A549 (cell line): ENCODE measurements around the gene NPB. TPM values are rescaled to one million over a fixed set of nuclear protein-coding genes. Genes with fewer than 3 reads are reported as not detected.

Source experiments
- ATAC-seq, 2 experiments: fragments of 200-7000 bp in 1 of 2; fragments of >200 bp in 1 of 2; cut with Nextera tagmentation in 1 of 2; cut with Tn5 transposase in 1 of 2; 3 replicates each; pipeline versions ENCODE4 v1.8.0 to v1.9.1; 2018 to 2020; ENCODE audit warnings: mild to moderate bottlenecking in 1 of 2, moderate library complexity in 1 of 2
- CTCF ChIA-PET: fragments of 300-600 bp; sonication (Branson Sonifier 250); formaldehyde crosslinking; extraction: SDS; loops from one replicate; lab custom pipeline; 2021; ENCODE audit warnings: antibody characterized with exemption, inconsistent platforms; lab: Yijun Ruan, JAX
- POLR2A ChIA-PET: fragments of 350-600 bp; formaldehyde crosslinking; extraction: SDS; loops from one replicate; lab custom pipeline; 2021; ENCODE audit warnings: antibody characterized with exemption, inconsistent platforms; lab: Yijun Ruan, JAX
- DNase-seq, 2 experiments: peaks; one replicate each; pipeline versions ENCODE4 v3.0.0 to v3.0.0-alpha.2; 2011 to 2016; ENCODE audit warnings: low read depth in 1 of 2, low spot score in 1 of 2
- FAIRE-seq: peaks from 2 replicates; lab custom pipeline; 2011; peaks lifted over from hg19 to GRCh38; lab: Jason Lieb, UNC
- H3K27ac ChIP-seq, 2 experiments: fragments of >200 bp; sonication (Bioruptor Twin); formaldehyde crosslinking; 3 replicates each; pipeline ENCODE4 v1.5.1; 2016 to 2017
- H3K4me1 ChIP-seq: fragments of >200 bp; sonication (Bioruptor Twin); formaldehyde crosslinking; 3 replicates; pipeline ENCODE4 v1.6.1; 2016
- H3K4me2 ChIP-seq: fragments of >200 bp; sonication (Bioruptor Twin); formaldehyde crosslinking; 3 replicates; pipeline ENCODE4 v1.6.1; 2016
- H3K4me3 ChIP-seq: fragments of >200 bp; sonication (Bioruptor Twin); formaldehyde crosslinking; 3 replicates; pipeline ENCODE4 v1.5.1; 2016
- H3K9me3 ChIP-seq: fragments of >200 bp; sonication (Bioruptor Twin); formaldehyde crosslinking; 3 replicates; pipeline ENCODE4 v1.6.1; 2016
- BHLHE40 ChIP-seq: IDR thresholded peaks from 2 replicates; pipeline ENCODE4 v1.6.1; 2012; ENCODE audit warnings: low read depth, low read length, inconsistent platforms
- CBX2 ChIP-seq: fragments of 200-600 bp; sonication (generic); IDR thresholded peaks from 2 replicates; pipeline ENCODE4 v1.6.1; 2016; ENCODE audit warnings: low read depth, mild to moderate bottlenecking, borderline replicate concordance
- CBX8 ChIP-seq: fragments of 200-600 bp; sonication (generic); IDR thresholded peaks from 2 replicates; pipeline ENCODE4 v1.6.1; 2016
- CEBPB ChIP-seq, 2 experiments: fragments of >200 bp in 1 of 2; sonication (Bioruptor Twin) in 1 of 2; formaldehyde crosslinking in 1 of 2; IDR thresholded peaks; 2 replicates each; pipeline ENCODE4 v1.6.1; 2012 to 2016
- CHD4 ChIP-seq: fragments of 200-600 bp; sonication (generic); IDR thresholded peaks from 2 replicates; pipeline ENCODE4 v1.6.1; 2016; ENCODE audit warnings: antibody characterized with exemption, mild to moderate bottlenecking, borderline replicate concordance
- EHF ChIP-seq: fragments of 250-450 bp; sonication (Bioruptor Pico); IDR thresholded peaks from 2 replicates; pipeline ENCODE4 v1.5.0; 2020; ENCODE audit warnings: mild to moderate bottlenecking
- EHMT2 ChIP-seq: fragments of 200-600 bp; sonication (generic); IDR thresholded peaks from 2 replicates; pipeline ENCODE4 v1.6.1; 2016; ENCODE audit warnings: antibody characterized with exemption, low read depth, mild to moderate bottlenecking, moderate library complexity
- GATA3 ChIP-seq: IDR thresholded peaks from 2 replicates; pipeline ENCODE4 v1.6.1; 2012; ENCODE audit warnings: borderline replicate concordance
- HOXA7 ChIP-seq: fragments of 250-450 bp; sonication (Bioruptor Pico); IDR thresholded peaks from 2 replicates; pipeline ENCODE4 v1.5.0; 2020; ENCODE audit warnings: mild to moderate bottlenecking, moderate library complexity
- HOXB5 ChIP-seq: fragments of 250-450 bp; sonication (Bioruptor Pico); IDR thresholded peaks from 2 replicates; pipeline ENCODE4 v1.5.0; 2020; ENCODE audit warnings: mild to moderate bottlenecking, moderate library complexity
- JUNB ChIP-seq: fragments of >200 bp; sonication (Bioruptor Twin); formaldehyde crosslinking; IDR thresholded peaks from 2 replicates; pipeline ENCODE4 v1.6.1; 2016
- KDM5A ChIP-seq: fragments of 200-600 bp; sonication (generic); IDR thresholded peaks from 2 replicates; pipeline ENCODE4 v1.6.1; 2016; ENCODE audit warnings: antibody characterized with exemption, mild to moderate bottlenecking
- MYC ChIP-seq: IDR thresholded peaks from 2 replicates; pipeline ENCODE4 v1.6.1; 2012; ENCODE audit warnings: mild to moderate bottlenecking, inconsistent platforms, low read length, improper control_type of control experiment, borderline replicate concordance
- NFE2L2 ChIP-seq: fragments of 150-350 bp; conservative IDR thresholded peaks from 2 replicates; pipeline ENCODE4 v1.6.1; 2014; ENCODE audit warnings: low read length
- NPAS2 ChIP-seq: fragments of 250-450 bp; sonication (Bioruptor Pico); IDR thresholded peaks from 2 replicates; pipeline ENCODE4 v1.8.0; 2022; ENCODE audit warnings: mild to moderate bottlenecking, moderate library complexity, borderline replicate concordance
- POLR2A ChIP-seq: IDR thresholded peaks from 2 replicates; pipeline ENCODE4 v1.6.1; 2012; ENCODE audit warnings: mild to moderate bottlenecking, low read length
- RAD21 ChIP-seq, 2 experiments: fragments of >200 bp in 1 of 2; sonication (Bioruptor Twin) in 1 of 2; formaldehyde crosslinking in 1 of 2; IDR thresholded peaks in 1 of 2; conservative IDR thresholded peaks in 1 of 2; 2 replicates in 1 of 2; 3 replicates in 1 of 2; pipeline ENCODE4 v1.6.1; 2012 to 2018; ENCODE audit warnings: inconsistent platforms in 1 of 2
- RFX5 ChIP-seq: fragments of 450-650 bp; IDR thresholded peaks from 2 replicates; pipeline ENCODE4 v1.7.1; 2014; ENCODE audit warnings: antibody characterized with exemption, mild to moderate bottlenecking, moderate library complexity
- RNF2 ChIP-seq: fragments of 200-600 bp; sonication (generic); IDR thresholded peaks from 2 replicates; pipeline ENCODE4 v1.6.1; 2016; ENCODE audit warnings: low read depth, mild to moderate bottlenecking, antibody characterized with exemption, moderate library complexity, borderline replicate concordance
- SMC3 ChIP-seq: fragments of >200 bp; sonication (Bioruptor Twin); formaldehyde crosslinking; IDR thresholded peaks from 3 replicates; pipeline ENCODE4 v1.6.1; 2018; ENCODE audit warnings: inconsistent platforms
- ZNF302 ChIP-seq: fragments of 250-450 bp; sonication (Bioruptor Pico); IDR thresholded peaks from 2 replicates; pipeline ENCODE4 v1.9.0; 2021; ENCODE audit warnings: inconsistent platforms, mild to moderate bottlenecking, moderate library complexity
- WGBS: methylation state at CpG from one replicate; pipeline ENCODE4 v1.1.6; 2017; ENCODE audit errors: missing lambda C conversion rate; 5-methylcytosine and 5-hydroxymethylcytosine counted together
- polyA plus RNA-seq, 4 experiments: library from polyadenylated mRNA; depleted of rRNA in 3 of 4; stranded (reverse); fragments of >200 nt; fragmentation: RNase III in 1 of 4; extraction: RNeasy Plus Mini Kit Qiagen cat#74134 plus additional on column Dnase treatment in 1 of 4; gene quantifications; 2 replicates in 3 of 4; 3 replicates in 1 of 4; pipeline ENCODE4 v1.2.3, GENCODE V29; 2011 to 2017
- TF ChIP-seq, protein P1 (sequence below): fragments of >200 bp; sonication (Bioruptor Twin); formaldehyde crosslinking; IDR thresholded peaks from 3 replicates; pipeline ENCODE4 v1.6.1; 2016
- TF ChIP-seq, protein P2 (sequence below): fragments of >200 bp; sonication (Bioruptor Twin); formaldehyde crosslinking; IDR thresholded peaks from 3 replicates; pipeline ENCODE4 v1.5.1; 2016
- TF ChIP-seq, protein P3 (sequence below): fragments of 150-350 bp; IDR thresholded peaks from 2 replicates; pipeline ENCODE4 v1.6.1; 2014; ENCODE audit warnings: low read depth, mild to moderate bottlenecking, low read length
- TF ChIP-seq, protein P4 (sequence below): fragments of 250-450 bp; sonication (Bioruptor Pico); IDR thresholded peaks from 2 replicates; pipeline ENCODE4 v1.5.0; 2020; ENCODE audit warnings: low read depth, mild to moderate bottlenecking, moderate library complexity
- TF ChIP-seq, protein P5 (sequence below): IDR thresholded peaks from 2 replicates; pipeline ENCODE4 v1.6.1; 2012

NPB gene
- polyA plus RNA-seq, 2 of the 4 experiments (the other 2 are of a cell fraction), result 0.41 to 0.45 TPM

DNA sequence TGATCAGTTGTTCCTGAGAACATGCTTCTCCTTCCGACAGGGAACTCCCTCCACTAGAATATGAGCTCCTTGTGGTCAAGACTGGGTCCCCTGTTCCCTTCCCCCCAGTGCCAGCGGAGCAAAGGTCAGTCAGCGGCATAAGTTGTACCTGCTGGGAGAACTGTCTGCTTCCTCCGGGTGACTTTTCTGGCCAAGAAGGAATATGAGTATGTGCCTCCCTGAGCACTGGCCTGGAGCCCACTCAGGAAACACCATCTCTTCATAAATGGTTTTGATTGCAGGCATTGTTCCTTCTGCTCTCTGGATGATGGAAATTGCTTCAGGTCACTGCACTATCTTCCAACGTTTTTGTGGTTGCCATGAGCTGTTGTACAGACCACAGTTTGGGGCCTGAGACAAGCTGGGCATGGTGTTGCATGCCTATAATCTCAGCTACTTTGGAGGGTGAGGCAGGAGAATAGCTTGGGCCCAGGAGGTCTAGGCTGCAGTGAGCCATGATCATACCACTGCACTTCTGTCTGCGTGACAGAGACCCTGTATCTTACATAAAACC, 38.8 kb upstream of the NPB start:
- POLR2A ChIA-PET, result no interaction called here
- CTCF ChIA-PET, result interaction anchor here (0.9 to 2.4 kb wide), 5 partner anchors 8 to 139 kb away, joined by 3 to 7 read pairs (median 3); no protein-coding TSS in a partner anchor
- WGBS, result 68% methylated on average over 6 of the region's 6 CpGs
- Histone ChIP-seq H3K4me2 (peak overlapping the region; percentile 89), H3K9me3 (no peaks in the 10 kb centered on the region), H3K4me1 (peaks cover 54% of the 10 kb centered on the region), H3K4me3 (no peak overlapping the region), H3K27ac (no peak overlapping the region)
- FAIRE-seq, result no peak
- DNase-seq, result no peak
- no peak for ATAC-seq
- TF ChIP-seq CEBPB (IDR thresholded peaks at IDR 0.05) (no peak), CBX8 (no peak), CBX2 (no peak), KDM5A (no peak), CHD4 (no peak), NFE2L2 (no peak), EHF (no peak), SMC3 (no peak), HOXB5 (CRISPR knock-in tag) (no peak), NPAS2 (CRISPR knock-in tag) (no peak), GATA3 (no peak)
- TF ChIP-seq, protein P1, sequence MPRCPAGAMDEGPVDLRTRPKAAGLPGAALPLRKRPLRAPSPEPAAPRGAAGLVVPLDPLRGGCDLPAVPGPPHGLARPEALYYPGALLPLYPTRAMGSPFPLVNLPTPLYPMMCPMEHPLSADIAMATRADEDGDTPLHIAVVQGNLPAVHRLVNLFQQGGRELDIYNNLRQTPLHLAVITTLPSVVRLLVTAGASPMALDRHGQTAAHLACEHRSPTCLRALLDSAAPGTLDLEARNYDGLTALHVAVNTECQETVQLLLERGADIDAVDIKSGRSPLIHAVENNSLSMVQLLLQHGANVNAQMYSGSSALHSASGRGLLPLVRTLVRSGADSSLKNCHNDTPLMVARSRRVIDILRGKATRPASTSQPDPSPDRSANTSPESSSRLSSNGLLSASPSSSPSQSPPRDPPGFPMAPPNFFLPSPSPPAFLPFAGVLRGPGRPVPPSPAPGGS, result no peak

DNA sequence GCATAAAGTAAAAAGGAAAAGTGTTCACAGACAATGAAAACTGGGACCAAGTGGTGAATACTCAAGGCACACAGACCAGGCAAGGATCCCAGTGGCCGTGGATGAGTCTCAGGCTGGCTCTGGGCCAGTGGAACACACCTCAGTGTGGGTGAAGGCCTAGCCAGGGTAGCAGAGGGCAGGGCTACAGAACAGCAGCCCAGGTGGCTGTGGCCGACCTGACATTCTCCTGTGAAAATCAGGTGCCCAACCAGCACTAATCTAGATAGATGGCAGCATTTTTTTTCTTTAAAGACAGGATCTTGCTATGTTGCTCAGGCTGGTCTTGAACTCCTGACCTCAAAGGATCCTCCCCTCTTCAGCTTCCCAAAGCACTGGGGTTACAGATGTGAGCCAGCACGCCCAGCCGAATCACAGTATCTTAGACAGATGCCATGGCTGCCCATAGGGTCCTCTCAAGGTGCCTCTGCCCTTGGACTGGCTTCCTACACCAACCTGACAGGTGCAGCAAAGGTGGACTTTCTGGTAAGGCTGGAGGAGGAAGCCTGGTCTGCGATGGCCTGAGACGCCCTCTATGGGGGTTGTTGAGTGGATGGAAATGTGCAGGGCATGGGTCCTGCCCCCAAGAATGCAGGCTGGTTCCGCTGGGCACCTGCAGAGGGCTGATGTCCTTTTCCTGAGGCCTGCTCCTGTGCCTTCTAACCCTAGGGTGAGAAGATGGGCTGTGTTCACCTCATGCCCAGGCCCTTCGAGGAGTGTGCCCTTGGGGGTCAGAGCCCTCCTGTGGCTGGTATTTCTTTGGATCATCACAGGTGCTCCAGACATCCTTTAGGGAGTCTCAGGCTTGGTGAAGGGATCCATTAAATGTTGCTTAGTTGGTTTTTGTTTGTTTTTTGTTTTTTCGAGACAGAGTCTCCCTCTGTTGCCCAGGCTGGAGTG, 37.9 kb upstream of the NPB start:
- no peak for TF ChIP-seq KDM5A
- no peak for TF ChIP-seq ZNF302
- TF ChIP-seq SMC3, result no peak
- no peak for TF ChIP-seq GATA3
- TF ChIP-seq RFX5, result no peak
- TF ChIP-seq, protein P2, sequence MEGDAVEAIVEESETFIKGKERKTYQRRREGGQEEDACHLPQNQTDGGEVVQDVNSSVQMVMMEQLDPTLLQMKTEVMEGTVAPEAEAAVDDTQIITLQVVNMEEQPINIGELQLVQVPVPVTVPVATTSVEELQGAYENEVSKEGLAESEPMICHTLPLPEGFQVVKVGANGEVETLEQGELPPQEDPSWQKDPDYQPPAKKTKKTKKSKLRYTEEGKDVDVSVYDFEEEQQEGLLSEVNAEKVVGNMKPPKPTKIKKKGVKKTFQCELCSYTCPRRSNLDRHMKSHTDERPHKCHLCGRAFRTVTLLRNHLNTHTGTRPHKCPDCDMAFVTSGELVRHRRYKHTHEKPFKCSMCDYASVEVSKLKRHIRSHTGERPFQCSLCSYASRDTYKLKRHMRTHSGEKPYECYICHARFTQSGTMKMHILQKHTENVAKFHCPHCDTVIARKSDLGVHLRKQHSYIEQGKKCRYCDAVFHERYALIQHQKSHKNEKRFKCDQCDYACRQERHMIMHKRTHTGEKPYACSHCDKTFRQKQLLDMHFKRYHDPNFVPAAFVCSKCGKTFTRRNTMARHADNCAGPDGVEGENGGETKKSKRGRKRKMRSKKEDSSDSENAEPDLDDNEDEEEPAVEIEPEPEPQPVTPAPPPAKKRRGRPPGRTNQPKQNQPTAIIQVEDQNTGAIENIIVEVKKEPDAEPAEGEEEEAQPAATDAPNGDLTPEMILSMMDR, result peak; percentile 15; the same call in 2 of the 3 replicates
- TF ChIP-seq EHMT2, result no peak
- TF ChIP-seq POLR2A, result no peak; the same call in 1 of the 2 replicates
- TF ChIP-seq HOXA7 (CRISPR knock-in tag), result no peak
- peak in 1 of 2 experiments; percentile 27; a peak in 2 of 5 replicates for TF ChIP-seq RAD21 (conservative IDR thresholded peaks at IDR 0.05 in 1 of 2, IDR thresholded peaks at IDR 0.05 in 1 of 2)
- TF ChIP-seq, protein P3, sequence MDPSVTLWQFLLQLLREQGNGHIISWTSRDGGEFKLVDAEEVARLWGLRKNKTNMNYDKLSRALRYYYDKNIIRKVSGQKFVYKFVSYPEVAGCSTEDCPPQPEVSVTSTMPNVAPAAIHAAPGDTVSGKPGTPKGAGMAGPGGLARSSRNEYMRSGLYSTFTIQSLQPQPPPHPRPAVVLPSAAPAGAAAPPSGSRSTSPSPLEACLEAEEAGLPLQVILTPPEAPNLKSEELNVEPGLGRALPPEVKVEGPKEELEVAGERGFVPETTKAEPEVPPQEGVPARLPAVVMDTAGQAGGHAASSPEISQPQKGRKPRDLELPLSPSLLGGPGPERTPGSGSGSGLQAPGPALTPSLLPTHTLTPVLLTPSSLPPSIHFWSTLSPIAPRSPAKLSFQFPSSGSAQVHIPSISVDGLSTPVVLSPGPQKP, result no peak
- TF ChIP-seq, protein P4, sequence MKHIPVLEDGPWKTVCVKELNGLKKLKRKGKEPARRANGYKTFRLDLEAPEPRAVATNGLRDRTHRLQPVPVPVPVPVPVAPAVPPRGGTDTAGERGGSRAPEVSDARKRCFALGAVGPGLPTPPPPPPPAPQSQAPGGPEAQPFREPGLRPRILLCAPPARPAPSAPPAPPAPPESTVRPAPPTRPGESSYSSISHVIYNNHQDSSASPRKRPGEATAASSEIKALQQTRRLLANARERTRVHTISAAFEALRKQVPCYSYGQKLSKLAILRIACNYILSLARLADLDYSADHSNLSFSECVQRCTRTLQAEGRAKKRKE (CRISPR knock-in tag), result no peak
- TF ChIP-seq, protein P5, sequence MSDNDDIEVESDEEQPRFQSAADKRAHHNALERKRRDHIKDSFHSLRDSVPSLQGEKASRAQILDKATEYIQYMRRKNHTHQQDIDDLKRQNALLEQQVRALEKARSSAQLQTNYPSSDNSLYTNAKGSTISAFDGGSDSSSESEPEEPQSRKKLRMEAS, result peak; percentile 19; the same call in 1 of the 2 replicates
- no peak for TF ChIP-seq RNF2
- no peak for TF ChIP-seq MYC
- no peak for TF ChIP-seq CBX2
- no peak for TF ChIP-seq BHLHE40
- TF ChIP-seq JUNB, result no peak
- no peak for ATAC-seq
- Histone ChIP-seq H3K4me1 (peaks cover 54% of the 10 kb centered on the region), H3K4me2 (no peak overlapping the region), H3K4me3 (no peak overlapping the region), H3K27ac (no peak overlapping the region), H3K9me3 (no peaks in the 10 kb centered on the region)
- WGBS, result 72% methylated on average over 9 of the region's 9 CpGs
- FAIRE-seq, result no peak
- CTCF ChIA-PET, result interaction anchor here (0.9 to 2.4 kb wide), 3 partner anchors 9 to 129 kb away, joined by 3 to 7 read pairs (median 3); no protein-coding TSS in a partner anchor
- peak in 1 of 2 experiments; percentile 58 for DNase-seq
- POLR2A ChIA-PET, result no interaction called here
